Anterior cingulate cortex (tissue), 58 donors: ENCODE results near the gene TCTN1.
"Not testable (repeated sequence)": the region's sequence is repeated elsewhere in the genome, so short reads cannot be mapped to it uniquely, and the experiment has no call there.

Experiments
- DNase-seq, 58 donors: peaks; one replicate each; lab custom pipeline; 2025; lab: John Stamatoyannopoulos, UW

The TCTN1 gene

DNA sequence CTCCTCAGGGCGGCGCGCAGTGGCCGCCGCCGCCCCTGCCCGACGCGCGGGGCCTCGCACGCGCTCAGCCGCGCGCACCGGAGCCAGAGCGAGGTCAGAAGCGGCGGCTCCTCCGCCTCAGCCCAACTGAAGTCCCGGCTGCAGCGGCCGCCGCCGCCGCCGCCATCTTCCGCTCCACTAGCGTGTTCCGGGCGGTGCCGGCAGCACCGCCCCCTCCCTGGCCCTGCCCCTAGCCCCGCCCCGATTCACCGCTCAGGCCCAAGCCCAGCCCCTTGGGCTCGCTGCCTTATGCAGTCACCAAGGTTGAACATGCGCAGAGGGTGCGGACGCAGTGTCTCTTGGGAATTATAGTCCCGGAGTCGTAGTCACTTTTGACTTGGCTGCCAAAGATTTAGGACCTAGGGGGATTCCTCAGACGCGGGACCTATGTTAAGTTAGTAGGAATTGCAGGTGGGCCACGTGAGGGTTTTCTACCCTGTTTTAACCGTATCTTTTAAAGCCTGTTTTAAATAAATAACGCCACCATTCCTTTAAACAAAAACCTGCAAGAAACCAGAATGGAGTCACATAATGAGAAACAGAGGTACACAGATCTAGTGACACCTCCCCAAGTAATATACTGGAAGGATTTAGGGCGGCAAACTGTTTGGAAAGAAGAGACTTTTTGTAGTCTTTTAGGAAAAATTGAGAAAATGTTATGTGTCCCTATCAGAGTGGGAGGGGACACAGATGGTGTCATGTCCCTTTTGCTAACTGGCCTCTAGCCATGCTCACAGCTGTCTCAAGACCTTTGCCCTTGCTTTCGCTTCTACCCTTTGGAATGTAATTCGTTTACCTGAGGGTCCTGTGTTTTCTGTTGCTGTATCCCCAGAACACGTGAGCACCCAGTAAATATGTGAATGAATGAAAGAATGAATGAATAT, 30.5 kb upstream of the TCTN1 start, which contains the start of gene PPTC7:
TSS of gene PPTC7 (minus strand) at position 182 of the 923 bp plus-strand sequence. CDS start 287 bp downstream, outside the sequence.
- DNase-seq = peak; percentile 58 to 98 (median 95)

GRCh38 chr12:110585231-110585799, 28.6 kb upstream of the TCTN1 start:
- DNase-seq = peak in 3 of 58 donors; percentile 1 to 22 (median 7)

DNA sequence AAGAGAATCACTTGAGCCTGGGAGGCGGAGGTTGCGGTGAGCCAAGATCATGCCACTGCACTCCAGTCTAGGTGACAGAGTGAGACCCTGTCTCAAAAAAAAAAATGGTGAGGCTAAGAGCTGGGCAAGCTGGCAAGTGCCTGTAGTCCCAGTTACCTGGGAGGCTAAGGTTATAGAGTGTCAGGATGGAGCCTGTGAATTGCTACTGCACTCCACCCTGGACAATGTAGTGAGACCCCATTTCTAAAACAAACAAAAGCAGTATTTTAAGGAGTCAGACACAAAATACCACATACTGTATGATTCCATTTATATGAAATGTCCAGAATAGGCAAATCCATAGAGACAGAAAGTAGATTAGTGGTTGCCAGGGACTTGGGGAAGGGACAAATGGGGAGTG, 26.8 kb upstream of the TCTN1 start:
- DNase-seq = not testable (repeated sequence)

DNA sequence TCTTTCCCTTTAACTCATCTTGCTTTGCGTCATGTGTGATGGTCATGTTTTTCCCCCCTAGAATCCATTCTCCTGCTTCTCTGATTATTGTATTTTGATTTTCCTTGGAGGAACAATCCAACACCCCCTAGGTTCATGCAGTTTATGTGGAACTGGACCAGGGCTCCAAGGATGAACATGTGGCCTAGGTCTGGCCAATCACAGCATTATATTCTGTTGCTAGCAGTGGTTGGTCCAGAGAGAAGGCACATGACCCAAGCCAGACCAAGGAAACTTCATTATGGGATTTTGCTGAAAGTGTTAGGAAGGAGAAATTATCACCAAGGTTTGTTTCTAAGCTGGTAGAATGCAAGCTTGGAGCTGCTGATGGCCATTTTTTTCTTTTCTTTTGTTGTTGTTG, 23.9 kb upstream of the TCTN1 start:
- no peak for DNase-seq

- DNase-seq = peak in 1 of 58 donors; percentile 50
Observed at GRCh38 chr12:110590806-110591326, 23.1 kb upstream of the TCTN1 start.

DNA sequence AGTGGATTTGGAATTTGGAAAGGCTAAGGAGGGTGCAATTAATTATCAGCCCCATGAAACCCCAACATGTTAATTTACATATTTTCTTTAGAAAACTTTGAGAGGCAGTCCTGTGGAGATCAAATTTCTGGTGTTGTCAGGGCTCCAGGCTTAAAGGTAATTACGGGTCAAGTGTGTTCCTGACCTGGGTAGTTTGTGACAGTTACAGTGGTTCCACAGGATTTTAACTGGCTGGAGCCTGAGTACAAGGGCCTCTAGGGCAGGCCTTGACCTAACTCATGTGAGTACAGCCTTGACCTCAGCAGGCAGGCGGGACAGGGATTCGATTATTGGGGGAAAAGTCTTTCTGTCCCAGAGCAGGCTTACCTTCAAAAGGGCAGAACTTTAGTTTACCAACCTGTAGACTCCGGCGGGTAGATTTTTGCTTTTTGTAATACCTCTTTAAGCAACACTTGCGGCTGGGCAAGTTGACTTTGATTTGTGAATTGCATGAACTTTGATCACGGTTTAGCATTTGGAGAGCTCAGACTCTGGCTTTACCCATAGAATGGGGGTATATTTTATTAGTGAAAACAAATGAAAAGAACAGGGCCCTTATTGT, 22.4 kb upstream of the TCTN1 start:
- no peak for DNase-seq

- no peak for DNase-seq
Observed at GRCh38 chr12:110592078-110592477, 21.9 kb upstream of the TCTN1 start.

DNA sequence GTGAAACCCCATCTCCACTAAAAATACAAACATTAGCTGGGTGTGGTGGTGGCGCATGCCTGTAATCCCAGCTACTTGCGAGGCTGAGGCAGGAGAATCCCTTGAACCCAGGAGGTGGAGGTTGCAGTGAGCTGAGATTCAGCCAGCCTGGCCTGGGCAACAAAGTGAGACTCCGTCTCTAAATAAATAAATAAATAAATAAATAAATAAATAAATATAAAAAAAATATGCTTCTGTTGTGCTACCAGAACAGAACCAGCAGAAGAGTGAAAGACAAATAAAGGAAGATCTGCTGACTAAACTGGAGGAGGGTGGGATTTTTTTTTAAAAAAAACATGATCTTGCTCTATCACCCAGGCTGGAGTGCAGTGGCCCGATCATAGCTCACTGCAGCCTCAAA, 21.0 kb upstream of the TCTN1 start:
- not testable (repeated sequence) for DNase-seq

DNA sequence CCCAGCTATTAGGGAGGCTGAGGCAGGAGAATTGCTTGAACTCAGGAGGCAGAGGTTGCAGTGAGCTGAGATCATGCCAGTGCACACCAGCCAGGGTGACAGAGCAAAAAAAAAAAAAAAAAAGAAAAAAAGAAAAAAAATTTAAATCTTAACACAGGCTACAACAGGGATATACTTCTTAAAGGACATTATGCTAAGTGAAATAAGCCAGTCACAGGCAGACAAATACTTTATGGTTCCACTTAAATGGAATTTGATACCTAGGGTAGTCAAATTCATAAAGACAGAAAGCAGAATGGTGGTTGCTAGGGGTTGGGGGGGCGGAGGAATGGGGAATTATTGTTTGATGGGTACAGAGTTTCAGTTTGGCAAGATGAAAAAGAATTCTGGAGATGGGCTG, 16.0 kb upstream of the TCTN1 start:
- no peak for DNase-seq

GRCh38 chr12:110599334-110599733, 14.6 kb upstream of the TCTN1 start:
- DNase-seq = no peak

- DNase-seq = peak in 1 of 58 donors; percentile 26
Observed at GRCh38 chr12:110600254-110600653, 13.7 kb upstream of the TCTN1 start.

- peak in 16 of 58 donors; percentile 2 to 34 (median 9) for DNase-seq
Observed at GRCh38 chr12:110602085-110602814, 11.7 kb upstream of the TCTN1 start.

GRCh38 chr12:110606253-110606611, 7.7 kb upstream of the TCTN1 start:
- DNase-seq = no peak

- DNase-seq = no peak
Observed at GRCh38 chr12:110613071-110613770, 708 bp upstream of the TCTN1 start.

DNA sequence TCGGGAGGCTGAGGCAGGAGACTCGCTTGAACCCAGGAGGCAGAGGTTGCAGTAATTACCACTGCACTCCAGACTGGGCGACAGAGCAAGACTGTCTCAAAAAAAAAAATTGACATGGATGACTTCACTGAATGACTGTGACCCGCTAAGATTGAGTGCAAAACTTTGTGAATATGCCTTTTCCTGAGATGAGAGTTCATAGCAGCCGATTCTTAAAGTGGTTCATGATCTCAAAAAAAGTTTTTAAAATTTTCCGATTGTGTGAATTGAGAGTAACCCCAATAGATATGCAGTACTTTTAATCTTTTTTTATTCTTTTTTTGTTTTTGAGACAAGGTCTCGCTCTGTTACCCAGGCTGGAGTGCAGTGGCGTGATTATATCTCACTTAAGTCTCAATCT, 1.2 kb downstream of the TCTN1 start:
- no peak for DNase-seq

DNA sequence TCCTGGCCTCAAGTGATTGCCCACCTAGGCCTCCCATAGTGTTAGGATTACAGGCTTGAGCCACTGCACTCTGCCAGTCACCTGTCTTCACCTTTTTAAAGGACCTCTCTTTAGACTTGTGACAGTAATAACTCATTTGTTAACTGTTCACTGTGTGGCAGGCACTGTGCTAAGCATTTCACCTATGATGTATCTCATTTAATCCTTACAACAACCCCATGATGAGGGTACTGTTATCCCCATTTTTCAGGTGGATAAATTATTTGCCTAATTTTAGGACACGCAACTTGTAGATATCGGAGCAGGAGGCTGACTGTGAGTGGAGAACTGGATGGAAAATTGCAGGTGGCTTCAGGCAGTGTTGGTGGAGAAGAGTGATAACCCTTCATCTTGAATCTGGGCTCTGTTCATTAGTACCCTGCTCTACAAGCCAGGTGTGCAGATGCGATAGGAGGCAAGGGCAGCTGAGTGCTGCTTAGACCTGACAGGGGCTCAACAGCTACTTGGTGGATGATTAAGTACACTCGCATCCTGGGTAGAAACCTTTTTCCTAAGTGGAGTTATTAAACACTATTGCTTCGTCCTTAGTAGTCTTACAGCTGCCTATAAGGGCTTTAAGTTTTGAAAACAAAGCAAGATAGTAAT, 2.7 kb downstream of the TCTN1 start:
- DNase-seq = no peak

- no peak for DNase-seq
Observed at GRCh38 chr12:110619534-110619953, 5.6 kb downstream of the TCTN1 start.

GRCh38 chr12:110622582-110622981, 8.7 kb downstream of the TCTN1 start:
- DNase-seq = no peak

GRCh38 chr12:110627500-110628195, 13.7 kb downstream of the TCTN1 start:
- no peak for DNase-seq
